LNCAP (cell line): ENCODE results near the gene PRSS33.

Experiments used
- CTCF ChIP-seq: fragments of 450-650 bp; IDR thresholded peaks from 2 replicates; pipeline ENCODE4 v1.5.1; 2017; ENCODE audit warnings: mild to moderate bottlenecking

The PRSS33 gene

GRCh38 chr16:2776500-2777139 is 10.7 kb downstream of the PRSS33 start:
- no peak for TF ChIP-seq CTCF

GRCh38 chr16:2775765-2776499 is 11.4 kb downstream of the PRSS33 start:
- no peak for TF ChIP-seq CTCF

- TF ChIP-seq CTCF, result no peak
Observed at GRCh38 chr16:2775131-2775716, 12.1 kb downstream of the PRSS33 start.

- no peak for TF ChIP-seq CTCF
Observed at GRCh38 chr16:2774161-2774891, 13.0 kb downstream of the PRSS33 start.

- no peak for TF ChIP-seq CTCF
Observed at GRCh38 chr16:2773188-2773968, 14.0 kb downstream of the PRSS33 start.

- no peak for TF ChIP-seq CTCF
Observed at GRCh38 chr16:2771496-2772402, 15.6 kb downstream of the PRSS33 start.
